Measurements from ENCODE around the gene PRSS2.

DNA sequence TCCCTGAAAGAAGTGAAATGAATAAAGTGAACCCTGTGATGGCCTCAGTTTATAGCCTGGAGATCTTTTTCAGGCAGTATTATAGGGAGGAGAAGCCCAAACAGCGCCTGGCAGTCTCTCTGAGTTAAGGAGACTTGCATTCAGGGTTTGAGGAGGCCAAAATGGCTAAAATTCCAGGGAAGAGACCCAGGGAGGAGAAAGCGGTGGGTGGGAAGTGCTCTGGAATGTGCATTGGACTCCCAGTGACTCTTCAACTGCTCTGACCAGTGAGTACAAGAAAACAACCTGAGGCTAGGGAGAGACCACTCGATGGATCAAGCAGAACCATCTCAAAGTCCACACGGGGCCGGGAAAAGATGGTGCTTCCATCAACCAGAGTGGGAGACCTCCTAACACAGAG is 48.8 kb downstream of the PRSS2 start:
- no peak for TF ChIP-seq NR4A1 (CRISPR knock-in tag; IDR thresholded peaks at IDR 0.05)
- no peak for TF ChIP-seq NR4A1 (tag; IDR thresholded peaks at IDR 0.05)
- no peak for TF ChIP-seq POLR2AphosphoS5 (IDR thresholded peaks at IDR 0.05; ENCODE audit: control insufficient read depth, insufficient read depth, low read depth, low read length)
- TF ChIP-seq GATAD2B (IDR thresholded peaks at IDR 0.05; ENCODE audit: borderline replicate concordance) = no peak
- no peak for TF ChIP-seq POLR2A (conservative IDR thresholded peaks at IDR 0.05)
- no peak for TF ChIP-seq TARDBP (IDR thresholded peaks at IDR 0.05)
- TF ChIP-seq, protein P1, sequence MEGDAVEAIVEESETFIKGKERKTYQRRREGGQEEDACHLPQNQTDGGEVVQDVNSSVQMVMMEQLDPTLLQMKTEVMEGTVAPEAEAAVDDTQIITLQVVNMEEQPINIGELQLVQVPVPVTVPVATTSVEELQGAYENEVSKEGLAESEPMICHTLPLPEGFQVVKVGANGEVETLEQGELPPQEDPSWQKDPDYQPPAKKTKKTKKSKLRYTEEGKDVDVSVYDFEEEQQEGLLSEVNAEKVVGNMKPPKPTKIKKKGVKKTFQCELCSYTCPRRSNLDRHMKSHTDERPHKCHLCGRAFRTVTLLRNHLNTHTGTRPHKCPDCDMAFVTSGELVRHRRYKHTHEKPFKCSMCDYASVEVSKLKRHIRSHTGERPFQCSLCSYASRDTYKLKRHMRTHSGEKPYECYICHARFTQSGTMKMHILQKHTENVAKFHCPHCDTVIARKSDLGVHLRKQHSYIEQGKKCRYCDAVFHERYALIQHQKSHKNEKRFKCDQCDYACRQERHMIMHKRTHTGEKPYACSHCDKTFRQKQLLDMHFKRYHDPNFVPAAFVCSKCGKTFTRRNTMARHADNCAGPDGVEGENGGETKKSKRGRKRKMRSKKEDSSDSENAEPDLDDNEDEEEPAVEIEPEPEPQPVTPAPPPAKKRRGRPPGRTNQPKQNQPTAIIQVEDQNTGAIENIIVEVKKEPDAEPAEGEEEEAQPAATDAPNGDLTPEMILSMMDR (IDR thresholded peaks at IDR 0.05 in 2 of 3, conservative IDR thresholded peaks at IDR 0.05 in 1 of 3; ENCODE audit: insufficient read depth in 2 of 3, low read depth in 1 of 3, low read length in 3 of 3) = no peak
- TF ChIP-seq MAFG (tag; conservative IDR thresholded peaks at IDR 0.05) = no peak
- TF ChIP-seq BRCA1 (IDR thresholded peaks at IDR 0.05) = no peak
- TF ChIP-seq BRCA1 (CRISPR knock-in tag; IDR thresholded peaks at IDR 0.05) = no peak
- TF ChIP-seq ZNF354B (CRISPR knock-in tag; IDR thresholded peaks at IDR 0.05) = no peak

All from K562 (cell line).